Activated CD8-positive, alpha-beta T cell treated with anti-CD3 and anti-CD28 coated beads for 36 hours (primary cell): ENCODE measurements around the gene IQCM. TPM values are rescaled to one million over a fixed set of nuclear protein-coding genes. Genes with fewer than 3 reads are reported as not detected.

Experiments
- ATAC-seq: fragments of 200-7000 bp; cut with Tn5 transposase; one replicate; pipeline ENCODE4 v1.10.0; 2021; ENCODE audit warnings: mild to moderate bottlenecking, moderate library complexity
- CTCF ChIA-PET: fragments of 350-600 bp; sonication (Branson Sonifier 250); formaldehyde crosslinking; loops from one replicate; lab custom pipeline; 2021; ENCODE audit warnings: antibody characterized with exemption; lab: Charles Lee
- POLR2A ChIA-PET: fragments of 350-600 bp; sonication (Branson Sonifier 250); formaldehyde crosslinking; loops from one replicate; lab custom pipeline; 2021; ENCODE audit warnings: antibody characterized with exemption; lab: Charles Lee
- DNase-seq: peaks from one replicate; pipeline ENCODE4 v3.0.0-alpha.2; 2020
- H3K27ac Mint-ChIP-seq: one replicate; pipeline ENCODE4 v1.8.0; 2021; ENCODE audit warnings: mild to moderate bottlenecking, mixed read lengths
- H3K27me3 Mint-ChIP-seq: one replicate; pipeline ENCODE4 v1.8.0; 2021; ENCODE audit warnings: mixed read lengths
- H3K36me3 Mint-ChIP-seq: one replicate; pipeline ENCODE4 v1.8.0; 2021; ENCODE audit warnings: low read depth, mixed read lengths
- H3K4me1 Mint-ChIP-seq: one replicate; pipeline ENCODE4 v1.8.0; 2021; ENCODE audit warnings: low read depth, mixed read lengths
- H3K4me3 Mint-ChIP-seq: one replicate; pipeline ENCODE4 v1.8.0; 2021; ENCODE audit warnings: mild to moderate bottlenecking, moderate library complexity, mixed read lengths
- H3K9me3 Mint-ChIP-seq: one replicate; pipeline ENCODE4 v1.8.0; 2021; ENCODE audit warnings: mixed read lengths
- intact Hi-C: fragments of 100-400 bp; cut with micrococcal nuclease; formaldehyde crosslinking; loops from one replicate; pipeline ENCODE4 v1.10.0; 2022
- total RNA-seq, 2 experiments: library from RNA; stranded (reverse); gene quantifications; one replicate each; pipeline ENCODE4 v1.2.3, GENCODE V29; 2021
- TF ChIP-seq, protein P1 (sequence below): fragments of 200-600 bp; IDR thresholded peaks from one replicate; pipeline ENCODE4 v1.8.0; 2022; ENCODE audit warnings: antibody characterized with exemption, mild to moderate bottlenecking

Gene IQCM
- total RNA-seq, 2 experiments from 2014 or later = not detected

DNA sequence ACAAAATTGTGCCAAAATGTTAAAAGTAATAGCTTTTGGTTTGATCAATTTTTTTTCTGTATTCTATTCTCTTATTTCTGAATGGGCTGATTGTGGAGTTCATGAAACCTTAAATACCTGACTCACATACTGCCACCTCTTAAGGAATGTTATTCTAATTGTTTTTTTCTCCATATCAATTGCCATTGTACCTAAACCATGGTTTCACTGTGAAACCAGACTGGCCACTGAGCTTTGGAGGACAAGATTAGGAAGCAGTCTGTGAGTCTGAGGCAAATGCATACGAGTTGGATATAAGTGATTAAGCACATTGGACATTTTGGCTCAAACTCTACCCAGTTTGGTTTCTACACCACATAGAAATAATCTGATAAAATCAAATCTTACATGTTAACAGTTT, 184.0 kb downstream of the IQCM start:
- Mint-ChIP-seq H3K4me1 (no peaks in the 10 kb centered on the region), H3K27me3 (no peaks in the 10 kb centered on the region), H3K9me3 (no peaks in the 10 kb centered on the region), H3K27ac (no peak overlapping the region), H3K36me3 (no peaks in the 10 kb centered on the region), H3K4me3 (no peak overlapping the region)
- ChIA-PET POLR2A (no interaction called here), CTCF (interaction anchor here (1.0 to 1.6 kb wide), 2 partner anchors 9 to 12 kb away, joined by 3 read pairs; no protein-coding TSS in a partner anchor)
- TF ChIP-seq, protein P1, sequence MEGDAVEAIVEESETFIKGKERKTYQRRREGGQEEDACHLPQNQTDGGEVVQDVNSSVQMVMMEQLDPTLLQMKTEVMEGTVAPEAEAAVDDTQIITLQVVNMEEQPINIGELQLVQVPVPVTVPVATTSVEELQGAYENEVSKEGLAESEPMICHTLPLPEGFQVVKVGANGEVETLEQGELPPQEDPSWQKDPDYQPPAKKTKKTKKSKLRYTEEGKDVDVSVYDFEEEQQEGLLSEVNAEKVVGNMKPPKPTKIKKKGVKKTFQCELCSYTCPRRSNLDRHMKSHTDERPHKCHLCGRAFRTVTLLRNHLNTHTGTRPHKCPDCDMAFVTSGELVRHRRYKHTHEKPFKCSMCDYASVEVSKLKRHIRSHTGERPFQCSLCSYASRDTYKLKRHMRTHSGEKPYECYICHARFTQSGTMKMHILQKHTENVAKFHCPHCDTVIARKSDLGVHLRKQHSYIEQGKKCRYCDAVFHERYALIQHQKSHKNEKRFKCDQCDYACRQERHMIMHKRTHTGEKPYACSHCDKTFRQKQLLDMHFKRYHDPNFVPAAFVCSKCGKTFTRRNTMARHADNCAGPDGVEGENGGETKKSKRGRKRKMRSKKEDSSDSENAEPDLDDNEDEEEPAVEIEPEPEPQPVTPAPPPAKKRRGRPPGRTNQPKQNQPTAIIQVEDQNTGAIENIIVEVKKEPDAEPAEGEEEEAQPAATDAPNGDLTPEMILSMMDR = no peak
- intact Hi-C loops = no loop called here
- ATAC-seq (no peak), DNase-seq (no peak)

DNA sequence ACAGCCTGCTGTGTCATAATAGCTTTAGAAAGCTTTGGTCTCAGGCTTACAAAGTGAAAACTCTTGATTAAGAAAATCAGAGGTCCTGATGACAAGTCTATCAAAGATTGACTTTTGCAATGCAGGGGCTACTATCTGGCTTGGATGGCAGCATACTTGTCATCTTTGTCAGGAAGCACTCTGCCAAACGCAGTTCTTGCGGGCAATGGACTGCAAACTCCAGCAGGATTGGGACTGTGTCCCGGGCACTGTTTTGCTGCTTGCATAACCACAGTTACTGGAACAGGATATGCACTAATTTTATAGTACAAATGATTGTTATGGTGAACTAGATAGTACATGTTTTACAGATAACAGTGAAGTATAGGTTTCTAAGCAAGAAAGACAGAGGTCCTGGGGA, 185.6 kb downstream of the IQCM start:
- no peak for ATAC-seq
- intact Hi-C loops = no loop called here

DNA sequence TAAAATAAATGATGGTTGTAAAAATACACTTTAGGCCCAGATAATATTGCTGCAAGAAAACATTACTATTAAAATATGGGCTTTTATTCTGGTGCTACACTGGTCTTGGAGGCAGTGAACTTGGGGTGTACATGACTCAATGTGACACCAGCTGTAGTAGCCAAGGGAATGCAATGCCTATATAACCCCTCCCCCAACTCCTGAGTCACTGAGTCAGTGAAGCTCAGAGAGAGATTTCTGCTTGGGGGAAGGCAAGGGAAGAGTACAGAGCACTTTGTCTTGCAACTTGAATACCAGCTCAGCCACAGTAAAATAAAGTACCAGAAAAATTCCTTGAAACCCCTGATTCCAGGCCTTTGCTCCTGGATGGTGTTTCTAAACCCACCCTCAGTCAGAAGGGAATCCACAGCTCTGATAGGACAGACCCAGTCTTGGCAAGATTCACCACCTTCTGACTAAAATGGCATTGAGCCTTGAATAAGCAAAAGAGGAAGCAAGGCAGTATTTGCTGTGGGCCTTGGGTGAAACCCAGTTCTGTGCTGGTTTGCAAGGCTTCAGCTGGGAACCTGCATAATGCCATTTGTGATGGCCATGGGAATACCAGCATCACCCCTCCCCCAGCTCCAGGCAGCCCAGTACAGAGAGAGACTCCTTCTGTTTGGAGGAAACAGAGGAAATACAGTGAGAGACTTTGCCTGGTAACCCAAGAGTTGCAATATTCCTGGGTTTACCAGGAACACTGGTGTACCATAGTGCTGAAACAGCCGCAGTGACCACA, 209.9 kb downstream of the IQCM start:
- TF ChIP-seq, protein P1 = no peak
- H3K4me3 Mint-ChIP-seq = no peak overlapping the region
- DNase-seq = no peak
- H3K27ac Mint-ChIP-seq = no peak overlapping the region
- no peak for ATAC-seq
- ChIA-PET POLR2A (no interaction called here), CTCF (no interaction called here)
- no peaks in the 10 kb centered on the region for H3K36me3 Mint-ChIP-seq
- H3K27me3 Mint-ChIP-seq = no peaks in the 10 kb centered on the region
- peaks cover 6% of the 10 kb centered on the region for H3K9me3 Mint-ChIP-seq
- H3K4me1 Mint-ChIP-seq = no peaks in the 10 kb centered on the region
- intact Hi-C loops = no loop called here

More for the DNA sequence above, 185.6 kb downstream of the IQCM start:
- ChIA-PET CTCF (no interaction called here), POLR2A (interaction anchor here (0.5 kb wide), 1 partner anchor 15 kb away, joined by 3 read pairs; no protein-coding TSS in a partner anchor)
- DNase-seq = no peak
- Mint-ChIP-seq H3K27ac (no peak overlapping the region), H3K4me3 (no peak overlapping the region), H3K27me3 (no peaks in the 10 kb centered on the region), H3K9me3 (no peaks in the 10 kb centered on the region), H3K4me1 (no peaks in the 10 kb centered on the region), H3K36me3 (no peaks in the 10 kb centered on the region)
- TF ChIP-seq, protein P1 = no peak

DNA sequence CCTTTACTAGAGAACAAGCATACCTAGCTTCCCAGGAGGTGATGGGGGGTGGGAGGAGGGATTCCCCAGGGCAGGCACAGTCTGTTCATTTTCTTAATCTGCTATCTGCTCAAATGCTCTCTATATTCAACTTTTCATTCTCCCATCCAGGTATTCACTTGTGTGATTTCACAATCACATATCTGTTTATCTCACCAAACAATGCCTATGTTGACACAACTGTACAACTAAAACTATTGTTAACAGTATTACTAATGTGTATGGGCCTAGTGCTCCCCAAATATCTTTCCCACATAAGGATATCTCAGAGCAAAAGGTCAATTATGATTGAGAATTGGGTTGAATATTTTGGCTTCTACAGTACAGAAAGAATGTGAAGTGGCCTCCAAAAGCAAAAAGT, 210.8 kb downstream of the IQCM start:
- DNase-seq (no peak), ATAC-seq (no peak)
- TF ChIP-seq, protein P1 = no peak
- Mint-ChIP-seq H3K36me3 (no peaks in the 10 kb centered on the region), H3K9me3 (peaks cover 6% of the 10 kb centered on the region), H3K27me3 (no peaks in the 10 kb centered on the region), H3K4me3 (no peak overlapping the region), H3K27ac (no peak overlapping the region), H3K4me1 (no peaks in the 10 kb centered on the region)
- ChIA-PET CTCF (no interaction called here), POLR2A (no interaction called here)
- intact Hi-C loops = no loop called here

DNA sequence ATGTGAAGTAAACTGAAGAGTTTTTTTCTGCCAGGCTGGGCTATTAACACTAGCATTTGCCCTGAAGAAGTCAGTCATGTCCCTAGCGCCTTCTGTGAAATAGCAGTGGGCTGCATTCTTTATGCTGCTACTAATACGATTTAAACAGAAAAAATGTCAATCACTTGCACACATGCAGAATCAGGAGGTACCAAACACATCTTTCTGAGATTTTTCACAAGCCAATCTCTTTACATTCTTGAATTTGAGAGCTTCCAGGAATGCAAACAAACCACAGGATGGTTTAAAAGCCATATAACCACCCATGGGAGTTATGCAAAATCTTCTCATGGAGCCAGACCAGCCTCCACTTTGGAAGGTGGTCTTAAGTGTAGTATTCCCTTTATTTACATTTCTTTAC, 220.1 kb downstream of the IQCM start:
- H3K27ac Mint-ChIP-seq = no peak overlapping the region
- CTCF ChIA-PET = no interaction called here
- no peak overlapping the region for H3K4me3 Mint-ChIP-seq
- H3K27me3 Mint-ChIP-seq = no peaks in the 10 kb centered on the region
- POLR2A ChIA-PET = no interaction called here
- peaks cover 4% of the 10 kb centered on the region for H3K9me3 Mint-ChIP-seq
- intact Hi-C loops = no loop called here
- H3K4me1 Mint-ChIP-seq = no peaks in the 10 kb centered on the region
- DNase-seq = no peak
- TF ChIP-seq, protein P1 = no peak
- H3K36me3 Mint-ChIP-seq = no peaks in the 10 kb centered on the region
- ATAC-seq = no peak
